ENCODE measurements around the gene MAPKAPK2.
A peak's percentile ranks its signal among the peaks of the same experiment; 100 is the strongest.

Gene MAPKAPK2

DNA sequence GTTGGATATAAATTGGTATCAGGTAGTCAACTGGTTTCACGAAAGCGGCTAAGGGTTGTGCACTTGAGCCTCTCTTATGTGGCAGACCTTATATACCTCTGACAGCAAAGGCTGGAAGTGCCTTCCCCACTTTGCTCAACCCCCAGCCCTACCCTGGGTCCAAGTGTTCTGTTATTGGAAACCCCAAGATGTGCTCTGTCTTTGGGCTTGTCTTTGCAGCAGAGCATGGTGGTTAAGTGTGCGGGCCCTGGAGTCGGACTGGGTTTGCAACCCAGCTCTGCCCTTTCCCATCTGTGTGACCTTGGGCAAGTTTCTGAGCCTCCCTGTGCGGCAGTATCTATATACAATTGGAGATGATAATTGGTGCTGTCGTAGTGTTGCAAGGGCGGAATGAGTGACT, 98.8 kb downstream of the MAPKAPK2 start:
- peak in 1 of 2 experiments; percentile 34 for DNase-seq

Measured in activated T-cell treated with anti-CD3 and anti-CD28 coated beads, Interleukin-2, amount 50 U/mL, for 48 hours (primary cell).